RPMI7951 (cell line): ENCODE measurements around the gene TOPAZ1. TPM values are rescaled to one million over a fixed set of nuclear protein-coding genes. Genes with fewer than 3 reads are reported as not detected.

ENCODE experiments used
- DNase-seq: peaks from one replicate; pipeline ENCODE4 v3.0.0-alpha.2; 2012; ENCODE audit warnings: low read depth
- total RNA-seq: library from RNA; depleted of rRNA; stranded (reverse); fragments of >200 nt; shearing (Covaris generic); gene quantifications from 2 replicates; pipeline ENCODE4 v1.2.3, GENCODE V29; 2014; rRNA removed

Gene TOPAZ1
- total RNA-seq = not detected in 2 replicates

DNA sequence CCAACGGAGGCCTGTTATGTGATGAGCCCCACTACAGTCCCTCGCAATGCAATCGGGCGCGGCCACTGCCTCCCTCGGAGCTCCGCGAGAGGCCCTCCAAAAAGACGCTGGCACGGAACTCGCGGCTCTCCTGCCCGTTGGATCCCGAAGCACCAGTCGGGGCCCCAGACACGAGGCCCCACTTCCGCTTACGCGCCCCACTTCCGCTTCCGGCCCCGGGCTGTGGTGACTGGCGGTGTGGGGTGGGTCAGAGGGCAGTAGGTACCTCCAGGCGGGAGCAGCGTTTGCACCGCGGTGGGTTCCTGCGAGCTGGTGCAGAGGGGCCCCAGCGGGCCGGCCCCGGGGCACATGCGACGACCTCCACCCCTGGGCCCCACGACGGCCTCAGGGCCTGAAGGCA is at the start of gene TOPAZ1:
TSS of gene TOPAZ1 (plus strand) at position 181 of the 400 bp plus-strand sequence. CDS start at position 349, 168 bp downstream.
- no peak for DNase-seq

- peak; percentile 68 for DNase-seq
These were observed 43.1 kb upstream of the TOPAZ1 start for GRCh38 chr3:44198284-44199269.

DNA sequence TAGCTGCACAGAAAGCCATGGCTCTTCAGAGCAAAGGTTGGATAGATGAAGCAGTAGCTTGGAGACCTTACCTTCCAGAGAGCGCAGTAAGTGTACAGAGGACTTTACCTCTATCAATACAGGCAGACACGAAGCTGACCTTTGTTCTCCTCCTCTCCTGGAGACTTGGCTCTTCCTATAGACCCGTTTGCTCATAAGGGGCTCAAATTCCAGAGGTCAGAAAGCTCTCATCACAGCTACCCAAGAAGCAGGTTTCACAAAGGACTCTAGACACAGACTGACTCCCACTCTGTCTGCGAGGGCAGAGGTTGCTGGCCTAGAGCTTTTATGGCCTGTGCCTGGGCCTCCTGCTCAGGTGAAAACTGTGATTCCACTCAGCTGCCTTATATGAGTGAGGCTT is 35.4 kb upstream of the TOPAZ1 start:
- DNase-seq = no peak

DNA sequence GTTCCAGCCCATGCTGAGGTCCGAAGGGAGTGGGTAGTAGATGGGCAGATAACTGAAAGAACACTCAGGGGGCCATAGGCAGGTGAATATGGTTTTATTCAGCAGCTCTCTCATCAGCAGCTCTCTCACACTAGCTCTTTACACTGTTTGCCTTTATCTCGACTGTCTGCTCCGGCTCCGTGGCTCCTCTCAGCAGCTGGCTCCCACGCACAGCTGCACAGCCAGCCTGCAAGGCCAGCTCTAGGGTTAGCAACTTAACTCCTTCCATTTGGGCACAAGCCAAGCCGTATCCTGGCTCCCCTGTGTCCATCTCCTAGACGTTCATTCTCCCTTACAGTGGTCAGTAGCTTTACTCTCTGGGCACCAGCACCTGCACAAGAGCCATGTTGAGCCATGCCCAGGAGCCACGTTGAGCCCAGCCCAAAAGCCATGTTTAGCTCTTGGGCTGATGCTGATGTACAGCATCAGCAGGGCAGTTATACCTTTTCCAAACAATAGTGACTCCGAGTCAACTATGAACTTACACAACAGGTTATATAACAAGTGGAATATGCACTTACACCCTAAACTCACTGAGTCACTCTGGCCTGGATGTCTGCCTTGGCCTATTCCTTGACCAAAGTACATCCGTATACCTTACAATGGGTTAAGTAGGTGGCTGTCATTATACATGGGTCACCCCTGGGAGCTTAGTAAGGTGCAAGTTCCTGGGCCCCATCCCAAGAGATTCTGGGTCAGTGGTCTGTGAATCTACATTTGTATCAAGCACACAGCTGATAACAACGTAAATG is 34.6 kb upstream of the TOPAZ1 start:
- DNase-seq = no peak

- peak; percentile 53 for DNase-seq
These were observed 33.6 kb upstream of the TOPAZ1 start for GRCh38 chr3:44208086-44208485.

GRCh38 chr3:44208568-44208967 is 33.1 kb upstream of the TOPAZ1 start:
- DNase-seq = peak; percentile 27

- DNase-seq = no peak
These were observed 30.7 kb upstream of the TOPAZ1 start for GRCh38 chr3:44210967-44211366.

- no peak for DNase-seq
These were observed 19.3 kb upstream of the TOPAZ1 start for GRCh38 chr3:44222337-44222736.

GRCh38 chr3:44223299-44223698 is 18.4 kb upstream of the TOPAZ1 start:
- no peak for DNase-seq

GRCh38 chr3:44224131-44224530 is 17.6 kb upstream of the TOPAZ1 start:
- no peak for DNase-seq

- DNase-seq = no peak
These were observed 15.1 kb upstream of the TOPAZ1 start for GRCh38 chr3:44226573-44226972.

DNA sequence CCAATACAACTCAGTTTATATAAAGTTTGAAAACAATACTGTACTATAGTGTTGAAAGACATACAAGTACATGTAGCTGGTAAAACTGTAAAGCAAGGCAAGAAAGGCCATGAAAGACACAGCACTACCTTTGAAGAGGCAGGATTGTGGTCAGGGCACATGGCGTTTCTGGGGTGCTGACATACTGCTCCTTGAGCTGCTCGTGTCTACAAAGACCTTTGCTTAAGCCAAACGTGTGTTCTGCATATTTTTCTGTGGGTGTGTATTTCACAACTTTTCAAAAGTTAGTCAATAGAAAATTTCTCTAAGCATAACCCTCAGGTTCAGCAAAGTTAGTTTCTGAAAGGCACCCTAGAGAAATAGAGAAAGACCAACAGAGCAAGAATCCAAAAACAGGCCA is 14.1 kb upstream of the TOPAZ1 start:
- DNase-seq = no peak

DNA sequence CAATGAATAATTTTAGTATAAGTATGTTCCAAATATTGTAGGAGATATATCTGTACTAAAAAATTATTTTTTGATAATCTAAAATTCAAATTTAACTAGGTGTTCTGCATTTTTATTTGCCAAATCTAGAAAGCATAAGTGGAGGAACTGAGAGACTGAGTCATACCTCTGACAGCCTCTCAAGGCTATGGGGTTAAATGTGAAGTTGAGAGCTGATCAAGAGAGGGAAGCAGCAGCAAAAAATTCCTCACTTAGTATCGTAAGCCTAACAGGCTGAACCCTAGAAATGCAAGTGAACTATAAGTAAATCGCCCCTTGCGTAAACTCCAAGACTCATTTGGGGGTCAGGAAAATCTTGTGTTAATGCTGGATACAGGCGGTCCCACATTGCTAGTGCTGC is 12.8 kb upstream of the TOPAZ1 start:
- DNase-seq = no peak

GRCh38 chr3:44232407-44232806 is 9.3 kb upstream of the TOPAZ1 start:
- DNase-seq = no peak

DNA sequence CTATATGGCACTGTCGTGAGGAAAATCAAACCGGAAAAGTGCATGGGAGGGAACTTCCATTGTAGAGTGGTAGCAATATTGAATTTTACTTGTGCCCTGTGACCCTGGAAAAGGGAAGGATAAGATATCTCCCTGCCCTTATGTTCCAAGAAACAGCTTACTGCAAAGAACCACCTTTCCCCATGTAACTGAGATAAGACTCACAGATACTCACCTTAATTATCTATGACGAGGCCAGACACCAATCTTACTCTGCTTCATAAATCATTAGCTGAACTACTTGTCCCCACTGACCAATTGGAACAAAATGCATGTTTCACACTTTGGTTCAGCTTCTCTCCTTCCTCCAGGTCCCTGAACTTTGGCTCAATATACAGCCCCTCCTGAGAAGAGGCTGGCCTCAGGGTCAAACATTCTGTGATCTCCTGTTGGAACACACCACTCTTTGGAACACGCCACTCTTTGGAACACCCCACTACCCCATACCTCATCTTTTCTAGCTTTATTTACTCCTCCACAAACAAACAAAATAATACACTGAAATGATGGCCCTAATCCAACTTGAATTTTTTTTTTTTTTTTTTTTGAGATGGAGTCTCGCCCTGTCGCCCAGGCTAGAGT is 6.9 kb upstream of the TOPAZ1 start:
- no peak for DNase-seq

- peak; percentile 82 for DNase-seq
These were observed 5.8 kb upstream of the TOPAZ1 start for GRCh38 chr3:44235604-44236484.

GRCh38 chr3:44236485-44236908 is 5.2 kb upstream of the TOPAZ1 start:
- DNase-seq = no peak

DNA sequence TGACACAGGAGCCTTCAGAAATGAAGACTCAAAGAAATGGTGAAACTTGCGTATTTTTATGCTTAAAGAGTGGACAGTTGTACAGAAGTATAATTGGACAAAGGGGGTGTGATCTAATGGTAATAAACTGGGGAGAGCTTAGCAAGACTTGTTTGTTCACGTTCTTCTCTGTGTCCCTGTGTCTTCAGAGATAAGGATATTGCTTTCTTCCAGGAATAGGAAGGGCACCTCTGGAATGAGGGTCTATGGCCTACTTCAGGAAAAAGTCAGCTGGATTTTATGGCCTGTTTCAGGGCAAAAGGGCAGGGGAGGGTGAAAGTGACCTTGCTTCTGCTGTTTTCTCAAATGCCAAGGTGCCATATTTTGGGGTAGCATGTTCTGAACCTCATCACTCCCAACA is 4.5 kb upstream of the TOPAZ1 start:
- DNase-seq = no peak

DNA sequence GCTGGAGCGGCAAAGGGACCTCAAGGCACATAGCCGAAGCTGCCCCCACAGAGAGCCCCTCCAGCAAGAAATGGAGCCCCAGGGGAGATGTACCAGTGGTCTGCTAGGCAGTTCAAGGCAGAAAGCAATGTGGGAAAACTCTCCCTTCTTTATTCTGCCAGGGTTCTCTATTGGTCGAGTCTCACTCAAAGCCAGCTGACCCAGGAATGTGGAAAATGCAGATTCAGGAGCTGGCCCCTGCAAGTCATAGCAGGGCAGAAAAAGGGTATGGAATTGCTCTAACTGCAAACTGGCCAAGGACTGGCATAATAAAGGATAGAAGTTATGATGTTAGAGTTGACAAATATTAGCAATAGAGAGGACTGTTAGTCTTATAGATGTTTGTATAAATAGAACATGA is 4.0 kb upstream of the TOPAZ1 start:
- DNase-seq = no peak

- no peak for DNase-seq
These were observed 2.8 kb upstream of the TOPAZ1 start for GRCh38 chr3:44238889-44239288.

GRCh38 chr3:44240061-44240460 is 1.6 kb upstream of the TOPAZ1 start:
- DNase-seq = no peak
